ENCODE results near the gene BOLA2.
"Not testable (repeated sequence)": the region's sequence is repeated elsewhere in the genome, so short reads cannot be mapped to it uniquely, and the experiment has no call there.

DNA sequence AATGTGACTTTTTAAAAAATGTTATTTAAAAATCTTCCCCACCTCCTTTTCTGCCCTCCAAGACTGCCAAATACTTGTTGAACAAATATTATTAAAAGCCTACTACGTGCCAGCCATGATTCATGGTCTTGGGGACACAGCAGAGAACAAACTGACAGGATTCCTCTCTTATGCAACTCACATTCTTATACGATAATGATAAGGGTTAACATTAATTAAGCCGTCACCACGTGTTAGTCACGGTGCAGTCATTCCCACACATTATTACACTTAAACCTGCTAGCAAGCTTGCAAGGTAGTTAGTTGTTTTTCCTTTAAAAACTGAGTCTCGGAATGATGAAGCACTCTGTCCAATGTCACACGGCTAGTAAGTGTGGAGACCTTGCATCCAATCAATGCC is 48.9 kb downstream of the BOLA2 start:
- TF ChIP-seq CTCF, POLR2A (IDR thresholded peaks at IDR 0.05): not testable (repeated sequence)

Measured in adrenal gland (tissue), 5 donors.